ENCODE data around the gene ITGB3.

GRCh38 chr17:47295874-47296255 lies 42.2 kb downstream of the ITGB3 start:
- no peak for TF ChIP-seq ZNF274 (IDR thresholded peaks at IDR 0.05; ENCODE audit: low read depth, low read length)
- no peak for TF ChIP-seq SUZ12 (IDR thresholded peaks at IDR 0.05; ENCODE audit: extremely low read depth, insufficient read depth, insufficient read length)

Data from NT2/D1 (cell line).